ENCODE measurements around the gene AKAP13. TPM values are rescaled to one million over a fixed set of nuclear protein-coding genes. Genes with fewer than 3 reads are reported as not detected.

Gene AKAP13
- total RNA-seq, 2 experiments from 2014 or later, result 106 to 113 TPM

DNA sequence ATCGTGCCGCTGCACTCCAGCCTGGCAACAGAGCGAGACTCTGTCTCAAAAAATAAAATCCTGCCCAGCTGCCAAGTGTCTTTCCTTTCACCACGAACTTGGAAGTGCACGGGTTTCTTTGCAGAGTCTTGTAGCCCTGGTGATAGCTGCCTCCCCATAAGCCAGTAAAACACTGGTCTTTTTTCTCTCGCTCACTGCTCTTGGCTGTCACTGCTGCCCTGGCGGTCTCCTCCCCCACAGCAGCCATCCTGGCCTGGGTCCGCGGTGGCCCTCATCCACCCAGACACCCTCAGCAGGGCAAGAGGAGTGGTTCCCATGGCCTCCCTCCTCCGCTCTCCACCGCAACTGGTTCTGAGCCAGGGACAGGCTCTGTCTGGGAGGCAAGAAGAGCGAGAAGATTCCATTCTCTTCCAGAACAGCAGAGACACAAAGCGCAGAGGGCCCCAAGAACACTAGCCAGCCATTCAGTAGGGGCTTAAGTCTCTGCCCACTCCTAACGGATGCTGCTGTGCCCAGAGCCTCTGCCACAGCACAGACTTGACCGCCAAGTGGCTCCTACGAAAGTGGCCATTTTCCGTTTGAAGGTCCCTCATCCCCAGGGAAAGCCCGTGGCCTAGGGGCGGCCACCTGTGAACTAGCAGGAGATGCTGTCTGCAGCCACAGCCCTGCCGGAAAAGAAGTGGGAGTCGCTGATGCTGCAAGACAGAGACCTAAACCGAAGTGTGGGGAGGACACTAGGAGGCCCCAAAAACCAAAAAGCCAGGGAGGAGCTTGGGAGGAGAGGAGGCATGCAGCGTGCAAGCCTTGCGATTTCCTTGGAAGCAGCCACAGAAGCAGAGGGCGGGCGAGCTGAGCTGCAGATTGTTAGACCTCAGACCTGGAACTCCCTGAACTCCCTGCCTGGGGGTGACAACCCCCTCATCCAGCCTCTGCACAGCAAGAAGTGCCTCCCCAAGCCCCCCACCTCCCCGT is 370.2 kb downstream of the AKAP13 start:
- peak; percentile 8 for DNase-seq
- CTCF ChIA-PET, result interaction anchor here (1.0 kb wide), 1 partner anchor 454 kb away, joined by 3 read pairs; no protein-coding TSS in a partner anchor
- POLR2A ChIA-PET, result interaction anchor here (0.9 kb wide), 1 partner anchor 10 kb away, joined by 3 read pairs; no protein-coding TSS in a partner anchor
- intact Hi-C loops (cut with micrococcal nuclease), result no loop called here
- Mint-ChIP-seq H3K27me3 (no peaks in the 10 kb centered on the region), H3K36me3 (peaks cover 25% of the 10 kb centered on the region), H3K27ac (peak overlapping the region; percentile 38), H3K9me3 (no peaks in the 10 kb centered on the region), H3K4me3 (no peak overlapping the region), H3K4me1 (ENCODE audit: low read depth) (peaks cover 18% of the 10 kb centered on the region)

DNA sequence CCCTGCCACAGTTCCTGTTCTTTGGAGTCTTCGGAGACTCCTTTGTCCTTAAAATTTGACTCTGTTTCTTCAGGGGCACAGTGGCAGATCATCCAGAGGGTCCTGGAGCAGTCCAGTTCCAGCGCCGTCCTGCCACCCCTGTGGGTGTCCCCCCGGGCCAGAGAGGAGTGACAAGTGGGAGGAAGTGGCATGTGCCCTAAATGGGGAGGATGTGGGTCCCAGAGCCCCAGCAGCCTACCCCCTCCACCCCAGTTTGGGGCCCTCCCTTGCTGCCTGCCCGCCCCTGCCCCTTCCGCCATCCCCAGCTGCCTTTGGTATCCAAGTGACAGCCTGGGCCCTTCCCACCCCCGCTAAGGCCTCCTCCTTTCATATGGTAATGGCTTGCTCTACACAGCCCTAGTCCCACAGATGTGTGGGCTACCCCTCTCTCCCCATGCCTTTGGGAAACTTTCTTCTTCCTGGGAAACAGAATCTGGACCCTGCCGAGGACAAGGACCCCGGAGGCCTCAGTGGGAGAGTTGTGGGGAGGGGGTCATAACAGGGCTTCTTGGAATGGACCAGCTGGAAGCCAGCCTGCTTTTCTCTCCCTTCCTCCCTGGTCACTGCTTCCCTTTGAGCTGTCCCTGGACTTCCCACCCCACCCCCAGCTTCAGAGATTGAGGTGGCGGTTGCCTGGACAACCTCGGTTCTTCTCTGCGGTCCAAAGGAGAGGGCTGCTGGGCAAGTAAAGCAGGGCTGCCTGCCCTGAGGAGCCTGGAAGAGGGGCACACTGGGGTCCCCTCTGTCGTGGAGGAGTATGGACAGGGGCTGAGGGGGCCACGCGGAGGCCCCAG is 371.1 kb downstream of the AKAP13 start:
- Mint-ChIP-seq H3K27me3 (no peaks in the 10 kb centered on the region), H3K36me3 (peaks cover 17% of the 10 kb centered on the region), H3K9me3 (no peaks in the 10 kb centered on the region), H3K4me3 (no peak overlapping the region), H3K4me1 (ENCODE audit: low read depth) (peaks cover 18% of the 10 kb centered on the region), H3K27ac (peak overlapping the region; percentile 42)
- ChIA-PET POLR2A (no interaction called here), CTCF (no interaction called here)
- DNase-seq, result peak; percentile 10
- intact Hi-C loops (cut with micrococcal nuclease), result no loop called here

DNA sequence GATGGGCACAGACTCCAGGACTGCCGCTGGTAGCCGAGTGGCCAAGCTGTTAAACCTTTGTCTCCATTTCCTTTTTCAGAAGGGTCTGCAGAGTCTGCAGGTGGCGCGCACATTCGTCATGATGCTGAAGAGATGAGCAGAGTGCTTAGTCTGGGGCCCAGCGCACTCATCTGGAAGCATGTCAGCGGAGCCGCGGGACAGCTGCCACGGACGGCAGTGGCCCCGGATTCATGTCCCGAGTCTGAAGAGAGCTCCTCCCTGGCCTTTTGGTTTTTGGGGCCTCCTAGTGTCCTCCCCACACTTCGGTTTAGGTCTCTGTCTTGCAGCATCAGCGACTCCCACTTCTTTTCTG is 371.7 kb downstream of the AKAP13 start:
- H3K4me3 Mint-ChIP-seq, result no peak overlapping the region
- peaks cover 14% of the 10 kb centered on the region for H3K4me1 Mint-ChIP-seq (ENCODE audit: low read depth)
- ChIA-PET CTCF (no interaction called here), POLR2A (no interaction called here)
- no peaks in the 10 kb centered on the region for H3K27me3 Mint-ChIP-seq
- DNase-seq, result no peak
- intact Hi-C loops (cut with micrococcal nuclease), result no loop called here
- H3K27ac Mint-ChIP-seq, result peak overlapping the region; percentile 28
- H3K36me3 Mint-ChIP-seq, result peaks cover 11% of the 10 kb centered on the region
- H3K9me3 Mint-ChIP-seq, result no peaks in the 10 kb centered on the region

DNA sequence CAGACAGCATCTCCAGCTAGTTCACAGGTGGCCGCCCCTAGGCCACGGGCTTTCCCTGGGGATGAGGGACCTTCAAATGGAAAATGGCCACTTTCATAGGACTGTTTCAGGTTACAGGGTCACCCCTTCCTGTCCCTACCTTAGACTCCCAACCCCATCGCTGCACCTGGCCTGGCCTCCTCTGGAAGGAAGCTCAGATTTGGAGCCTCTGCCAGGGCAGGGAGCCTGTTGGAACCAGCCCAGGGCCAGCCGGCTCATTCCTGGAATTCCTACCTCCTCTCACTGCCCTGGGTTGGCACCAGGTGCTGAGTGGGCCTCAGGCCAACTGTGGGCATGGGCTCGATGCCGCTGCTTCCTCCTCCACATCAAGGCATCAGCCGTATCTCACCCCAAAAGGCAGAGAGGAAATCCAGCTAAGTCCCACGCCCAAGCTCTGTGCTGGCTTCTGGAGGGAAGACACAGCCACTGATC is 372.1 kb downstream of the AKAP13 start:
- intact Hi-C loops (cut with micrococcal nuclease), result no loop called here
- H3K36me3 Mint-ChIP-seq, result peaks cover 8% of the 10 kb centered on the region
- H3K4me1 Mint-ChIP-seq (ENCODE audit: low read depth), result peaks cover 9% of the 10 kb centered on the region
- H3K27ac Mint-ChIP-seq, result peak overlapping the region; percentile 60
- H3K27me3 Mint-ChIP-seq, result no peaks in the 10 kb centered on the region
- no peaks in the 10 kb centered on the region for H3K9me3 Mint-ChIP-seq
- no peak overlapping the region for H3K4me3 Mint-ChIP-seq
- no peak for DNase-seq
- ChIA-PET POLR2A (no interaction called here), CTCF (no interaction called here)

DNA sequence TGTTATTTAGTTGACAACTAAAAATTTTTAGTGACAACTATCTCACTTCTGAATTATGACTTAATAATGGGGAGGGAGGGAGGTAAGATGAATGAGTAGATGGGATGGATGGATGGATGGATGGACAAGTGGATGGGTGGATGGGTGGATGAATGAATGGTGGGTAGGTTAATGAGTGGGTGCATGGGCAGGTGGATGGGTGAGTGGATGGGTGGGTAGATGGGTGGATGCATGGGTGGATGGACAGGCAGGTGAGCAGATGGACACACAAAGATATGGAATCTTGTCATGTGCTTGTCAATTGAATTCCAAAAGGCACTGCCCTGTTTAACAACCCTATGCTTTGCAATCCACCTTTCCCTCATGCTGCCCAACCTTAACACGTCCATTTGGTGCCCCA is 372.9 kb downstream of the AKAP13 start:
- Mint-ChIP-seq H3K27ac (no peak overlapping the region), H3K36me3 (peaks cover 4% of the 10 kb centered on the region)
- CTCF ChIA-PET, result no interaction called here

DNA sequence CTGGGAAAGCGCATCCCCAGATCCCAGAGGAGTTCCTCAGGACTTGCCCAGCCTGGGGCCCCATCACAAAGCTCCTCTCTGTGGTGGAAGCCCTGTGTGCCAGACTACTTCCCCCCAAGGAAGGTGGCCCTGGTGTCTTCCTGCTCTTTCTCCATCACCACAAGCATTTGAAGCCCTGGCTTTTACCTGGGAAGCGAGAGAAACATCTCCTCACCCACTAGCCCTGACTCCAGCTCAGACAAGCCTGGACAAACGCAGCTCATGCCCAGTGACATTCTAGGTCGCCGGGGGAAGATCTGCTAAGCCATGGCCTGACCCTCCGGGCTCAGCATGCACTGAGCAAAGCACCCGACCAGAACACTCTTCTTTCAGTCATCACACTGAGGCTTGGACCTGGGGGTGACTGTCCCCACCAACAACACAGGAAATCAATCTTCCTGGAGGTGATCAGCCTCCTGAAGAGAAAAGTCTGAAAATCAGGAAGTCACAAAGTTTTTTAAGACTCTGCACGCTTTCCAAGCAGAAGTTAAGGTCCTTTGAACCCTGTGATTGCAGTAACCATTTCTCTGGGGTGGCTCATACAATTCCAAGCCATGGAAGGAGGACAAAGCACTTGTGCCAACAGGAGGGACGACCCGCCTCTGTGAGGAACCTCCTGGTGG is 373.5 kb downstream of the AKAP13 start:
- POLR2A ChIA-PET, result no interaction called here
- no peak for DNase-seq
- intact Hi-C loops (cut with micrococcal nuclease), result no loop called here
- Mint-ChIP-seq H3K27me3 (no peaks in the 10 kb centered on the region), H3K4me1 (ENCODE audit: low read depth) (peaks cover 6% of the 10 kb centered on the region), H3K27ac (no peak overlapping the region), H3K9me3 (no peaks in the 10 kb centered on the region), H3K4me3 (no peak overlapping the region), H3K36me3 (peaks cover 4% of the 10 kb centered on the region)
- CTCF ChIA-PET, result no interaction called here

More for the DNA sequence above, 372.9 kb downstream of the AKAP13 start:
- Mint-ChIP-seq H3K9me3 (no peaks in the 10 kb centered on the region), H3K27me3 (no peaks in the 10 kb centered on the region), H3K4me3 (no peak overlapping the region), H3K4me1 (ENCODE audit: low read depth) (peaks cover 6% of the 10 kb centered on the region)
- intact Hi-C loops (cut with micrococcal nuclease), result no loop called here
- no peak for DNase-seq
- POLR2A ChIA-PET, result no interaction called here

DNA sequence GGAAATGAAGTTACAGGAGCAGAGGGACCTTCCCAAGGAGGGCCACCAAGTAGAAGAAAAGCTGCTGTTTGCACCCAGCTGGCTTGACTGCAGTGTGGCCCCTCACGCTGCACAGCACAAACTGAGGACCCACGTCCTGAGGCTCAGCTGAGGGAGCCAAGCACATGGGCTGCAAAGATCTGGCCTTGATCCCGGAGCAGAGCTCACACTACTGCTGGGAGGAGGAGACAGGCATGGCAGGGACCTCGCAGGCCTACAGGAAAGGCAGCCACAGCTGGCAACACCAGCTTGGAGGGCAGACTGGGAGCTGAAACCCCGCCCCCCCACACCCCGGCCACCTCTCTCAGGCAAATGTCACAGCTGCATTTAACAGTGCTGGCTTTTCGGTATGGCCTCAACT is 374.6 kb downstream of the AKAP13 start:
- ChIA-PET POLR2A (interaction anchor here (0.9 kb wide), 1 partner anchor 11 kb away, joined by 3 read pairs; no protein-coding TSS in a partner anchor), CTCF (interaction anchor here (1.3 kb wide), 1 partner anchor 12 kb away, joined by 3 read pairs; no protein-coding TSS in a partner anchor)
- Mint-ChIP-seq H3K4me1 (ENCODE audit: low read depth) (peaks cover 6% of the 10 kb centered on the region), H3K4me3 (no peak overlapping the region), H3K36me3 (no peaks in the 10 kb centered on the region), H3K27me3 (no peaks in the 10 kb centered on the region), H3K9me3 (no peaks in the 10 kb centered on the region), H3K27ac (no peak overlapping the region)
- no peak for DNase-seq
- intact Hi-C loops (cut with micrococcal nuclease), result no loop called here

DNA sequence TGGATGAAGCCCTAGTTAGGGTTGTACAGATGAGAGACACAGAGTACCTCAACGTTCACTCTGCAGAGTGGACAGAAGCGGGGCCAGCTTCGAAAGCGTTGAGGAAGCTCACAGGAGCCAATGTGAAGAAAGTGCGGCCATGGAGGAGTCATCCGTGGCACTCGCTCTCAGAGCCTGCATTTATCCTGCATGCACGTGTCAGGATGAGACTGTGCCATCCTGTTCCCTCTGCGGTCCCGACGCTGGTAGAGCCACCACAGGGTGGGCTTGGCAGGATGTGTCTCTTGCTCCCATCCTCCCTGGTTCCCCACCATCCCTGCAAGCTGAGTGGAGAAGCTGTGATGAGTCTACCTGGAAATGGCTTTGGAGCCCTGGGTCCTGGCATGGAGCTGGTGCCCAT is 375.1 kb downstream of the AKAP13 start:
- H3K36me3 Mint-ChIP-seq, result no peaks in the 10 kb centered on the region
- intact Hi-C loops (cut with micrococcal nuclease), result no loop called here
- no peak overlapping the region for H3K4me3 Mint-ChIP-seq
- DNase-seq, result no peak
- ChIA-PET CTCF (interaction anchor here (1.3 kb wide), 1 partner anchor 12 kb away, joined by 3 read pairs; no protein-coding TSS in a partner anchor), POLR2A (interaction anchor here (0.9 kb wide), 1 partner anchor 11 kb away, joined by 3 read pairs; no protein-coding TSS in a partner anchor)
- H3K27me3 Mint-ChIP-seq, result no peaks in the 10 kb centered on the region
- no peak overlapping the region for H3K27ac Mint-ChIP-seq
- no peaks in the 10 kb centered on the region for H3K9me3 Mint-ChIP-seq
- H3K4me1 Mint-ChIP-seq (ENCODE audit: low read depth), result peaks cover 5% of the 10 kb centered on the region

DNA sequence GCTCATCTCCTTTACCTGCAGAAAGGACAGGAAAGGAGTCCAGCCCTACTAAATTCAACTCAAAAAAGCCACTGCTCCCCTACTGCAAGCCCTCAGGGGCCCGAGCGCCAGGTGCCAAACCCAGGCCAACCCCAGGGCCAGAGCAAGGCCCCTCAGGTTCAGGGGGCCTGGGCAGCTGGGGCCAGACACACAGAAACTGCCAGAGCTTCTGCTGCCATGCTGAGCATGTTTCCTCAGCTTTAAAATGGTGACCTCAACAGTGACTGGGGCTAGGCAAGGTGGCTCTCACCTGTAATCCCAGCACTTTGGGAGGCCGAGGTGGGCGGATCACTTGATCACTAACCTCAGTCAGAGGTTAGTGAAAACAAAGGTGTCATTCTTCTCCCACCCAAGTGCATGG is 375.5 kb downstream of the AKAP13 start:
- Mint-ChIP-seq H3K36me3 (no peaks in the 10 kb centered on the region), H3K27ac (no peak overlapping the region), H3K9me3 (no peaks in the 10 kb centered on the region), H3K4me1 (ENCODE audit: low read depth) (peaks cover 4% of the 10 kb centered on the region), H3K4me3 (no peak overlapping the region), H3K27me3 (no peaks in the 10 kb centered on the region)
- intact Hi-C loops (cut with micrococcal nuclease), result no loop called here
- DNase-seq, result no peak
- ChIA-PET POLR2A (interaction anchor here (0.9 kb wide), 1 partner anchor 12 kb away, joined by 3 read pairs; no protein-coding TSS in a partner anchor), CTCF (interaction anchor here (1.3 kb wide), 1 partner anchor 13 kb away, joined by 3 read pairs; no protein-coding TSS in a partner anchor)

DNA sequence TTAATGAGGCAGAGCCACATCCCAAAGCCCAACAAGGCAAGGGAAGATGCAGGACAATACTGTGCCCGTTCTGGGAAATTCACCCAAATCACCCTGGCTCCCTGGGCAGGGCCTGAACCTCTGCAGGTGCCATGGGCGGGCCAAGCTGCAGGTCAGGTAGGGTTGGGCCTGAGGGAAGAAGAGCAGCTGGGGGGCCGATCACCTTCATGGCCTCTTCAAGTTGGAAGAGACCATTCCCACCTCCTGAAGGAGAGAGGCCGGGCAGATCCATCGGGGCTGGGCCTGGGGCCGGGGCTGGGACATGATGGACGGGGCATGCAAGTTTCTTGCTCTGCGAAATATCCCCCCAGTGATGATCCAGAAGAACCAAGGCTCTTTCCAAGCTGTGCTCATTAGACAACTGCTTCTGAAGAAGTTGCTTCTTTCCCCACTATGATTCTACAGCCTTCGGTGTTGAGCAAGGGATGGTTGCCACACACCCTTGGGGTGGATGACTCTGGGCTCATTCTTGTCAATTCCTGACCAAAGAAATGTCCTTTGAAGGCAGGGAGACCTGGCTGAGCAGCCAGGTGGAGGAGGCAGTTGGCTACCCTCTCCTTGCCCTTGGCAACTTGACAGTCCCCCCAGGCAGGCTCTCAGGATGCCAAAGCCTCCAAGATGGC is 376.1 kb downstream of the AKAP13 start:
- no peak for DNase-seq
- ChIA-PET CTCF (no interaction called here), POLR2A (no interaction called here)
- H3K4me1 Mint-ChIP-seq (ENCODE audit: low read depth), result peaks cover 4% of the 10 kb centered on the region
- no peak overlapping the region for H3K4me3 Mint-ChIP-seq
- intact Hi-C loops (cut with micrococcal nuclease), result no loop called here
- H3K36me3 Mint-ChIP-seq, result no peaks in the 10 kb centered on the region
- no peak overlapping the region for H3K27ac Mint-ChIP-seq
- H3K9me3 Mint-ChIP-seq, result no peaks in the 10 kb centered on the region
- no peaks in the 10 kb centered on the region for H3K27me3 Mint-ChIP-seq

DNA sequence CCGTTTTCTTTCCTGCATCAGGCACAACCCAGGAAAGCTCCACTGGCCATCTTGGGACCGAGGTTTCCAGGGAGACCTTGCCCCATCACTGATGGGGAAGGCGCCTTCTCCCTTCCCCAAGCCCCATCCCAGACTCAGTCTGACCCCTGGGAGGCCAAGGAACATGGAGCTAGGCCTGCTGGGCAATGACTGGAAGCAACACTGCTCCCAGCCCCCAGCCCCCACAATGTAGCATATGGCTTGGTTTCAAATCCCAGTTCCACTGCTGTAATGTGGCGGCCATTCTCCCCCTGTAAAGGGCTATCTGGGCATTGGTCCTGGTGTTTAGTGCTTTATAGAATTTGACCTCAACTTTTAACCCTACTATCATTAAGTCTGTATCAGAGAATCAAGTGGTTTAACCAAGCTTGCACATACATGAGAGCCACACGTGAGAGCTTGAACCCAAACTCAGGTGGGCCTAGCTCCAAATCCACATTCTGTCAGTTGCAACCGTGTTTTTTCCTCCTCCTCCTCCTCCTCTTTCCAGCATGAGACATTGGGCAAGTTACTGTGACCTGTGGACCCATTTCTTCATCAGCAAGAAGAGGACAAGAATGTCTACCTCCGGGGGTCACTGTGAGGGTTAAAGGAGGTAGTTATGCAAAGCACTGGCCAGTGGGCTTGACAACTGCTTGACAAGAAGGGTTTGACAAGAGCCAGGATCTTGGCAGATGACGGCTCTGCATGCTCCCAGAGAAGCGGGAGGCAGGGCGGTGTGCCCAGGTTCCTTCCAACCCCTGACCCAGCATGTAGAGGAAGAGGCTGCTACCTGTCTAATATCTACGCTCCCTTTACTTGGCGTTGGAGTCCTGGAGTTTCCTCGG is 376.9 kb downstream of the AKAP13 start:
- H3K36me3 Mint-ChIP-seq, result no peaks in the 10 kb centered on the region
- no peak overlapping the region for H3K4me3 Mint-ChIP-seq
- no peaks in the 10 kb centered on the region for H3K27me3 Mint-ChIP-seq
- CTCF ChIA-PET, result no interaction called here
- H3K4me1 Mint-ChIP-seq (ENCODE audit: low read depth), result peaks cover 4% of the 10 kb centered on the region
- intact Hi-C loops (cut with micrococcal nuclease), result no loop called here
- no peaks in the 10 kb centered on the region for H3K9me3 Mint-ChIP-seq
- no peak for DNase-seq
- H3K27ac Mint-ChIP-seq, result no peak overlapping the region
- POLR2A ChIA-PET, result no interaction called here

All from activated CD4-positive, alpha-beta memory T cell treated with anti-CD3 and anti-CD28 coated beads for 36 hours (primary cell).